ENCODE results near the gene TRAPPC1.
"Not testable (repeated sequence)": the region's sequence is repeated elsewhere in the genome, so short reads cannot be mapped to it uniquely, and the experiment has no call there.

TRAPPC1 gene, protein sequence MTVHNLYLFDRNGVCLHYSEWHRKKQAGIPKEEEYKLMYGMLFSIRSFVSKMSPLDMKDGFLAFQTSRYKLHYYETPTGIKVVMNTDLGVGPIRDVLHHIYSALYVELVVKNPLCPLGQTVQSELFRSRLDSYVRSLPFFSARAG

DNA sequence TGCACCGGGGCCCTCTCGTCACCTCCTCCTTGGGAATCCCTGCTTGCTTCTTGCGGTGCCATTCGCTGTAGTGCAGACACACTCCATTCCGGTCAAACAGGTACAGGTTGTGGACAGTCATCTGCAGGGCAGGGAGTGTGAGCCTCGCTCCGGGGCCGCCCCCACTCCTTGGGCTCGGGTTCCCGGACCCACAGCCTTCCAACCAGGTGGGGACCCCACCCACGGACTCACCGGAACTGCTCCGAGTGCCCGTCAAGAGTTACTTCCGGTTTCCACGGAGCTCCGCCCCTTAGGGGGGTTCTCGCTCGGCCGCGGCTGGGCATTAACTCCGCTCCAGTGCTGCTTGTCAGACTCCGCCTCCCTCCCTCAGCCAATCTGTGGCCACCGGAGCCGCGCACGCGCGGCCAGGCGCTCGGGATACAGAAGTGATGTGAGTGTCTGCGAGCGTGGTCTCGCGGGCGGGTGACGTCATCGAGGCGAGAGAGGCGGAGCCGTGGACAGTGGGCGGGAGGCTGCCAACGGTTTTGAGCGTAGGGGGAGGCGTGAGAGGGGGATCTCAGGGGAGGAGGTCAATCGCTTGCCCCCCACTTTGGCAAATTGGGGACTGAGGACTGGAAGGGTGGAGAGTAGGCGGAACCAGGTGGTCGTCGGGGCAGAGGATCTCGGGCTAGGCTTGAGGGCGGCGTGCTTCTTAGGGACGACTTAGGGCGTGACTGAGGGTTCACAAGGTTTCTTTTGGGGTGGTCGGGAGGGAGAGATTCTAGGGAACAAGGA lies at the start of gene TRAPPC1, which contains the start of gene CNTROB:
Gene TRAPPC1, minus strand, starts transcription at position 238 of the 774 bp plus-strand sequence. Its CDS starts 117 bp downstream, at position 121.
Gene CNTROB, plus strand, starts transcription at position 498 of the 774 bp plus-strand sequence. CDS start 874 bp downstream, outside the sequence.
- peak; percentile 99 for DNase-seq (ENCODE audit: low spot score)

DNA sequence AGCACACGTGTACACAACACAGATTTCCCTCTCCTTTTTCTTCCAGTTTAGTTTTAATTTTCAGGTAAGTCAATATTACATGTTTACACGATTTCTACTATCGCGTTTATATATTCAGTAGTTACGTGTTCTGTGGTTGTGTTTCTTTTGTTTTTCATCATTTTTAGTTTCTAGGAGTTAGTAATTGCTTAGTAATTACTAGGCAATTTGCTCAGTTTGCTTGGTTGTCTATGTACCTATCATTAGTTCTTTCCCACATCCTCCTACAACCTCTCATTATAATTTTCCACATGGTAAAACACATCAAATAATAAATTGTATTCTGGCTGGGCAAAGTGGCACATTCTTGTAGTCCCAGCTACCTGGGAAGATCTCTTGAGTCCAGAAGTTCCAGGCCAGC lies 46.1 kb upstream of the TRAPPC1 start:
- no peak for DNase-seq (ENCODE audit: low spot score)

DNA sequence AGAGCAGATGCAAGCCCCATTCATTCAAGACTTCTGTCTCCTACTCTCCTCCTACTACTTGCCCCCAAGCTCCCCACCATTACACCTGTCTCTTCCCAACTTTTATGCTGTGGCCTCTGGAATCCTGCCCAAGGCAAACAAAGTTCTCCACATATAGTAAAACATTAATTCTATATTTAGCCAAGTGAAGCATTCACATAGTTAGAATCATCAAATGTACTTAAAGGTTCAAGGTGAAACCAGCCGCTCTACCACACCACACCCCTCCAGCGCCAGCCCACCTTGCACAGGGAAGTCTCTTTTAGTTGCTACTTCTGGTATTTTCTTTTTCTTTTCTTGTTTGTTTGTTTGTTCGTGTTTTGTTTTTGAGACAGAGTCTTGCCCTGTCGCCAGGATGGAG lies 45.3 kb upstream of the TRAPPC1 start:
- DNase-seq (ENCODE audit: low spot score), result no peak

DNA sequence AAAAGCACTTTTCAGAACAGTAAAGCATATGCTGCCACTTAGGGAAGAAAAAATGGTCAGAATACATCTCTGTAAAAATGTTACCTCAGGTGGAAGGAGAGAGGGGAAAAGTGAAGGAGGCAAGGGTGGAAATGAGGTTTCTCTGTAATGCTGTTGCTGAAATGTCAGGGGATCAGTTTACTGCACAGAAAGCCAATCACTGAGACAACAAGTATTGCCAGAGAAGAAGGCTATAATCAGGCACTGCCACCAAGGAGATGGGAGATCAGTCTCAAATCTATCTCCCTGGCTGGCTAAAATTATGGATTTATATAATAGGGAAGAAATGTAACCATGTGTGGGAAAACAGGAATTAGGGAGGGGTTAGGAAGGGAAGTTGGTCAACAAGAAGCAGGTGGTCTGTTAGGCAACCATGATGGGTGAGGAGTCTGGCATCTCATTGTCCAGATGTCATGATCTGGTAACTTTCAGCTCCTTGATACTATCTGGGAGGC lies 42.9 kb upstream of the TRAPPC1 start:
- DNase-seq (ENCODE audit: low spot score), result no peak

DNA sequence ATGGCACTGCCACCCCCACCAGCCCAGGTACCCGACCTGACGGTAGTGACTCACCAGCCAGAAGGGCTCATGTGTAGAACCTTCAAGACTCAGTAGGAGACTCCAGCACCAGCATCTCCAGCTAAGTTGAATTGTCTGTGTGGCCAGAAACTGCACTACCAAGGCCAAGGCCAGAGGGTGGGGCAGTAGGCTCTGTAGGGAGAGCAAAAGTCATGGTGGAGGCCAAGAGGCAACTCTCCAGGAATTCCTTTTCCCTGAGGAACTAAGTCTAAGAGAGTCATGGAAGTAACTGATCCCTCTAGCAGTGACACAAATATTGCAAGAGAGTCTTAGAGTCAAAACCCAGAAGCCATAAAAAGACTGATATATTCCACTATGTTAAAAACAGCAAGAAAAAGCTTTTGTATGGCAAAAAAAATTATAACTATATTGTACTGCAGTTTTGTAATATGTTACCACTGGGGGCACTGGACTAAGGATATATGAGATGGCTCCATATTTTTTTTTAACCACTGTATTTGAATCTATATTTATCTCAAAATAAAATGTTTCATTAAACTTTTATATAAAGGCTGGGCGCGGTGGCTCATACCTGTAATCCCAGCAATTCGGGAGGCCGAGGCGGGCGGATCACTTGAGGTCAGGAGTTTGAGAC lies 40.5 kb upstream of the TRAPPC1 start:
- DNase-seq (ENCODE audit: low spot score), result no peak

DNA sequence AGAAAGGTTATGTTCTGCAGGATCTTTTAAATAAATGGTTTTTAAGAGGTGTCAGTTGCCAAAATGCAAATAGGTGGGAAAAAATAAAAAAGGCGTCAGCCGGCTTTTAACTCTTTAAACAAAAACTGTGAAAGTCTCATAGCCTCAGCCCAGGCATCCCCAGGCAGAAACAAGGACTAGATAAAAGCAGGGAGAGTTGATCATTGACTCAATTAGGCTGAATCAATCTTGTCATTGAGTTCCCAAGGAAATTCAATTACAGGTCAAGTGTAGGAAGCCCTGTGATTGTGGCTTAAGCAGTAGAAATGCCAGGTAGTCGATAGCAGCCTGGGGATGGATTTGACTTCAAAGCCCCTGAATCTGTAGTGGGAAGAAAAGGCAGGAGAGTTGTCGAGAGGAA lies 39.9 kb upstream of the TRAPPC1 start:
- no peak for DNase-seq (ENCODE audit: low spot score)

DNA sequence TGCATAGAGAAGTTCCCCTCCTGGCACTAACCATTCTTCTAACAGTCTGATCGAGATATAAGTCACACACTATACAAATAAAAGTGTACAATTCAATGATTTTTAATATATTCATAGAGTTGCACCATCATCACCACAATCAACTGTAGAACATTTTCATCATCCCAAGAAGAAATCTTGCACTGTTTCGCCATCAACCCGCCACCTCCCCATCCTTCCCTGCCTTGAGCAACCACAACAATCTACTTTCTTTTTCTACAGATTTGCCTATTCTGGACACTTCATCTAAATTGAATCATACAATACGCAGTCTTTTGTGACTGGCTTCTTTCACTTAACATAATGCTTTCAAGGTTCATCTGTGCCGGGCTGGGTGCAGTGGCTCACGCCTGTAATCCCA lies 37.7 kb upstream of the TRAPPC1 start:
- no peak for DNase-seq (ENCODE audit: low spot score)

DNA sequence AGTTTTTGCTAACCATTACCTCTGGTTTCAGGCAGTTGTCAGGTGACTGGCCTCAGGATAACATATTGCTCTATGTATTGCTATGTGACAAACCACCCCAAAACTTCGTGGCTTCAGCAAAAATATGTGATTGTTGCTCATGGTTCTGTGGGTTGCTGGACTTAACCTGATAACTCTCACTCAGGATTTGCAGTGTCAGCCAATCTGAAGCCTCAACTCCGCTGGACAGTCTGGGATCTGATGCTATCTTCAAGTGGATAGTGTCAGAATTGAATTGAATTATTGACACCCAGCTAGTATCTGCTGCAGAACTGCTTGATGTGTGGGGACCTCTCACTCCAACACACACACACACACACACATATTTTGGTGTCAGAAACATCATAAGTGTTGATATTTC lies 36.0 kb upstream of the TRAPPC1 start:
- no peak for DNase-seq (ENCODE audit: low spot score)

DNA sequence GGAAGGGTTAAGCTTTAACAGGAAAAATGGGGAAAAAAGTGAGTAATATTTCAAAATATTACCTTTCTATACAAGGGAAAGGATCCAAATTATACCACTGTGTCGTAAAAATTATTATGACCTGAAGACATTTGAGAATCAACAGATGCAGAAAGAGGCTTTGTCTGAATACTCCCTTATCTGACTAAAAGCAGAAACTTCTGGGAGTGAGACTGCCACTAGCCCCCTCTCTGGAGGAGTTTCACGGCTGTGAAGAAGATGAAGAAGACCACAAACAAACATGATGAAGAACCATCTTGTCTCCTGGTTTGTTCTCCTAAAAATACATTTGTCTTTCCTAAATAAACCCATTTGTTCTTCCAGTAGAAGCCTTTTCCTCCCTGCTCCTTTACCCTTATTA lies 29.7 kb upstream of the TRAPPC1 start:
- no peak for DNase-seq (ENCODE audit: low spot score)

DNA sequence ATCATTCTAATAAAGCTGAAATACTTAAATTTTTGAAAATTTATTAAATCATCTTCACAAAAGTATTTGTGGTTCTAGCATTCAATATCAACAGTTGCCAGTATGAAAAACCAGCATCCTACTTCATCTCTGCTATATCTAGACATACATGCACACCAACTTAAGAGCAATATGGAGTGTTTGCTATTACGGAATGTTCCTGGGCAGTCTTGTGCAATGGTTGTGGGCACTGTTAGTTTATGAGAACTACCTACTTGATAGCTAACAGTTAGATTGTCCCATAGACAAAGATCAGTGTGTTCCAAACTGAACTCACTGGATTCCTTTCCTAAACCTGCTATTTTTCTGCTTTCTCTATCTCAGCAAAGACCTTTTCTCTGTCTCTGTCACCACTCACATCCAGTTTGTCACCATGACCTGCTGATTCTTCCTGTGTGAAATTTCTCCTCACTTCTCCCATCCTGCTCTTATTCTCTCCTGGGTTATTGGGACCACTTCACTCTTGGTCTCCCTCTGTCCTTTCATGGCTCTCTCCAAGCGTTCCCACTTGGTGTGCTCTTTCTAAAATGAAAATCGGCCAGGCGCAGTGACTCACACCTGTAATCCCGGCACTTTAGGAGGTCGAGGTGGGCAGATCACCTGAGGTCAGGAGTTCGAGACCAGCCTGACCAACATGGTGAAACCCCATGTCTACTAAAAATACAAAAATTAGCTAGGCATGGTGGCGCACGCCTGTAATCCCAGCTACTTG lies 27.9 kb upstream of the TRAPPC1 start:
- DNase-seq (ENCODE audit: low spot score), result no peak

DNA sequence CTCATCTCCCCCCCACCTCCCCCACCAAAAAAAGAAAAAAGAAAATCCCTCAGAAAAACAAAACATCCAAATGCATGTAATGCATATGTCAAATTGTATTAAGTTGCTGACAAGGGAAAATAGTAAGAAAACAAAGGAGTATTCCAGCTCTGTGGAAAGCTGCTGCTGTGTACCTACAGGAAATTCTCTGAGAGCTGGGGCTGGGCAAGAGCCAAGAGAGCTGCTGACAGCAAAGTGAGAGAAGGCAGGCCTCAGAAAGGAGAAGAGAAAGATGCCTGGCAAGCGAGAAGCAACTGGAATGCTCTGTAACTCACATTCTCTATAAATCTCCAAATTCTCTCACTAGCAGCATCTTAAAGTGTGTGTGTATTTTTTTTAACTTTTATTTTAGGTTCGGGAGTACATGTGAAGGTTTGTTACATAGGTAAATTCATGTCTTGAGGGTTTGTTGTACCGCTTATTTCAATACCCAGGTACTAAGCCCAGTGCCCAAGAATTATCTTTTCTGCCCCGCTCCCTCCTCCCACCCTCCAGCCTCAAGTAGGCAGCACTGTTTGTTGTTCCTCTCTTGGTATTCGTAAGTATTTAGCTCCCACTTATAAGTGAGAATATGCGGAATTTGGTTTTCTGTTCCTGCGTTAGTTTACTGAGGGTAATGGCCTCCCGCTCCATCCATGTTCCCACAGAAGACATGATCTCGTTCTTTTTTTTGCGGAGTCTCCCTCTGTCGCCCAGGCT lies 24.7 kb upstream of the TRAPPC1 start:
- no peak for DNase-seq (ENCODE audit: low spot score)

DNA sequence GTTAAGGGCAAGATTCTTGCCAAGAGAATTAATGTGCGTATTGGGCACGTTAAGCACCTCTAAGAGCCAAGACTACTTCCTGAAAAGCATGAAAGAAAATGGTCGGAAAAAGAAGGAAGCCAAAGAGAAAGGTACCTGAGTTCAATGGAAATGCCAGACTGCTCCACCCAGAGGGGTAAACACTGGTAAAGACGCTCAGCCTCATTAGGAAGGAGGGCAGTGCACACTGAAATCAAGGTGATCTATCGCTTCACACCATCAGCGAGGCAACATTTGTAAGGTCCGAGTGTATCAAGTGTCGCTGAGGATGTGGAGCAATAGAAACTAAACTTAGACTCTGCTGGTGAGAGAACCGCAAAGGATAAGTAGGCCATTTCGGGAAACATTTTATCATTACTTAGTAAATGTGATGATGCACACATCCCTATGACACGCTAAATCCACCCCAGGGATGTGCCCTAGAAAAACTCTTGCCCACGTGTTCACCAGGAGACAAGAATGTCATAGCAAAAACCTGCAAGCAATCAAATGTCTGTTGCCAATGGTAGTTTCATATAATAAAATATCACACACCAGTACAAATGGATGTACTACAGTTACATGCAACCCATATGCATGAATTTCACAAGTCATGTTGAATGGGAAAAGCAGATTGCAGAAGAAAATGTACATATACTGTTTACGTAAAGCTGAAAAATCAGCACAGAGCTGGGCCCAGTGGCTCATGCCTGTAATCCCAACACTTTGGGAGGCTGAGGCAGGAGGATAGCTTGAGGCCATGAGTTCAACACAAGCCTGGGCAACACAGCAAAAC lies 23.9 kb upstream of the TRAPPC1 start:
- DNase-seq (ENCODE audit: low spot score), result no peak

DNA sequence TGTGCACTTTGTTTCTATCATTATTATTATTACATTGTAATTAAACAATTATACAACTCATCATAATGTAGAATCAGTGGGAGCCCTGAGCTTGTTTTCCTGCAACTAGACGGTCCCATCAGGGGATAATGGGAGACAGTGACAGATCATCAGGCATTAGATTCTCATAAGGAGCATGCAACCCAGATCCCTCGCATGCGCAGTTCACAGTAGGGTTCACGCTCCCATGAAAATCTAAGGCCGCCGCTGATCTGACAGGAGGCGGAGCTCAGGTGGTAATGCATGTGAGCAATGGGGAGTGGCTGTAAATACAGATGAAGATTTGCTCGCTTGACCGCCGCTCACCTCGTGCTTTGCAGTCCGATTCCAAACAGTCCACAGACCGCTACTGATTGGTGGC lies 21.5 kb upstream of the TRAPPC1 start:
- DNase-seq (ENCODE audit: low spot score), result not testable (repeated sequence)

DNA sequence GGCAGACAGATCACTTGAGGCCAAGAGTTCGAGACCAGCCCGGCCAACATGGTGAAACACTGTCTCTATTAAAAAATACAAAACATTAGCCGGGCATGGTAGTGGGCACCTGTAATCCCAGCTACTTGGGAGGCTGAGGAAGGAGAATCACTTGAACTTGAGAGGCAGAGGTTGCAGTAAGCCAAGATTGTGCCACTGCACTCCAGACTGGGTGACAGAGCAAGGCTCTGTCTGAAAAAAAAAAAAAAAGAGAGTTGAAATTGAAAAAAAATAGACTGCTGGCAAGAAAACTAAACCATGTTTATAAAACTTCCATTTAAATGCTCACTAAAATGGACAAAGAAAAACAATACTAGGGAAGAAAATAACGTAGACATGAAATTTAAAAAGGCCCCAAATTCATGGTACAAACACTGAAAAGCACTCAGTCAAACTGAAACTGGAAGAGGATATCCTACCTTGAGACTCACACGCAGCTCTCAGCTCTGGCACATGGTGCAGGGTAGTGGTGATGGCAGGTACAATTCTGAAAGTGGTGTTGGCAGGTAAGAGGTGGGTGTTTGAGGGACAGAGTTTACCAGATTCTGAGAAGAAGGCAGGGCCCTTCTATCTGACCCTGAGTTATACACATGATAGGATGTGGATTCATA lies 19.5 kb upstream of the TRAPPC1 start:
- DNase-seq (ENCODE audit: low spot score), result no peak

DNA sequence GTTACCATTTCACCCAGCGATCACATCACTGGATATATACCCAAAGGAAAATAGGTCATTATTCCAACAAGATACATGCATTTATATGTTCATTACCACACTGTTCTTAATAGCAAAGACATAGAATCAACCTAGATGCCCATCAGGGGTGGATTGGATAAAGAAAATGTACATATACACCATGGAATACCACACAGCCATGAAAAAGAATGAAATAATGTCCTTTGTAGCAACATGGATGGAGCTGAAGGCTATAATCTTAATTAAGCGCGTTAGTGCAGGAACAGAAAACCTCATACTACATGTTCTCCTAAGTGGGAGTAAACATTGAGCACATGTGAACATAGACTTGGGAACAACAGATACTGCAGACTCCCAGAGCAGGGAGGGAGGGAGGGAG lies 18.8 kb upstream of the TRAPPC1 start:
- DNase-seq (ENCODE audit: low spot score), result no peak

DNA sequence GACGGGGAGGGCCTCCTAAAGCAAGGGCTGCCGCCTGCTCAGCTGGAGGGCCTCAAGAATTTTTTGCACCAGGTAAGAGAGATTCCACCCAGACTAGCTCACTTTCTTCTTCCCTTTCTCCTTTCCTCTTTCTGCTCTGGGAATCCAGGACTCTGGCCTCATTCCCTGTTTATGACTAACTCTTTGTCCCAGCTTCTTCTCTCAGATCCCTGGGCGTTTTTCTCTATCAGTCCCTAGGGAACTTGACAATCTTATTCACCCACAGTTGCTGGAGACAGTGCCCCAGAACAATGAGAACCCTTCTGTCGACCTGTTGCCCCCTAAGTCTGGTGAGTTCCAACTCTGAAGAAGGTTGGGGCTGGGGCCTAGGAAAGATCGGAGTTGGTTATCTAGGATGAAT lies 15.9 kb upstream of the TRAPPC1 start:
- no peak for DNase-seq (ENCODE audit: low spot score)

DNA sequence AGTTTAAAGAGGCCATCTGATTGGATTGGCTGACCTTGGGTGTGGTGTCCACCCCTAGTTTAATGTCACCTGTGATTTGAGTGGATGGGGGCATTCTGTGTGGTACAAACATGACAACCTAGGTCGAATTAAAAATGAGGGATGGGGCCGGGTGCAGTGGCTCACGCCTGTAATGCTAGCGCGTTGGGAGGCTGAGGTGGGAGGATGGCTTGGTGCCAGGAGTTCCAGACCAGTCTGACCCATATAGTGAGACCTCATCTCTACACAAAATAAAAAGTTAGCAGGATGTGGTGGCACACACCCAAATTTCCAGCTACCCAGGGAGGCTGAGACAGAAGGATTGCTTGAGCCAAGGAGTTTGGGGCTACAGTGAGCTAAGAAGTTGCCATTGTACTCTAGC lies 14.7 kb upstream of the TRAPPC1 start:
- no peak for DNase-seq (ENCODE audit: low spot score)

DNA sequence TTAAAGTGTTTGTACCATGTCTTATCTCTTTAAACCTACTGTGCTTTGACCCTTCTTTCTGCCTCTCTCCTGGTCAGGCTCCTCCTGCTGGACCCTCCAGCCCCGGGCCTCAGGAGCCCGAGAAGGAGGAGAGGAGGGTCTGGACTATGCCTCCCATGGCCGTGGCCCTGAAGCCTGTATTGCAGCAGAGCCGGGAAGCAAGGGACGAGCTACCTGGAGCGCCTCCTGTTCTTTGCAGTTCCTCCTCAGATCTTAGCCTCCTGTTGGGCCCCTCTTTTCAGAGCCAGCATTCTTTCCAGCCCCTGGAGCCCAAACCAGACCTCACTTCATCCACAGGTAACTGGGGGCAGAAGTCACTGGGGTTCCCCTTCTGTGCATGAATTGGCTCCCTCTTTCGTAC lies 13.9 kb upstream of the TRAPPC1 start:
- no peak for DNase-seq (ENCODE audit: low spot score)

DNA sequence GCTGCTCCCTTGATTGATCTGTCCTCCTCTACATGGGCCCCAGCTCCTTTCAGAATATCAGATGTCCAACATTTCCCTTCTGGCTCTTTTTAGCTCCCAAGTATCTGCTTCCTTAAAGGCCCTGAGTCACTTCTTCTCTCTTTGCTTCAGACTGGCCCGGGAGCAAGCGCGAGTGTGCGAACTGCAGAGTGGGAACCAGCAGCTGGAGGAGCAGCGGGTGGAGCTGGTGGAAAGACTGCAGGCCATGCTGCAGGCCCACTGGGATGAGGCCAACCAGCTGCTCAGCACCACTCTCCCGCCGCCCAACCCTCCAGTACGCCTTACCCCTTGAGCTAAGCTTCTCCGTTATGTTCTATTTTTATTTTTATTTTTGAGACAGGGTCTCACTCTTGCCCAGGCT lies 12.6 kb upstream of the TRAPPC1 start:
- no peak for DNase-seq (ENCODE audit: low spot score)

DNA sequence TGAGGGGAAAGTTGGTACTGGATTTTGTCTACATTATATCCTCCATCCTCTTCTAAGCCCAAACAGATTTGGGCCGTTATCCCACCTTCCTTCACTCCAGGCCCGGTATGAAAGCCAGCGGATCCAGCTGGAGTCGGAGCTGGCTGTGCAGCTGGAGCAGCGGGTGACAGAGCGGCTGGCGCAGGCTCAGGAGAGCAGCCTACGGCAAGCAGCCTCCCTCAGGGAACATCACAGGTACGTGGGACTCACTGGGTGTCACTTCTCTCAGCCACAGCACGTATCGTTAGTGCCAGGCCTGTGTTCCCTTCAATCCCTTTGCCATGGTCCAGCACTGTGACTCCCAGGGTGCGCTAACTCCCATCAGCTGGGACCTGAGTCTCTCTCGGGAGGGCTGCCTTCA lies 11.5 kb upstream of the TRAPPC1 start:
- DNase-seq (ENCODE audit: low spot score), result no peak

All from hematopoietic multipotent progenitor cell treated with erythropoietin and hydrocortisone succinate and interleukin-3 and kit ligand, for 15 days (in vitro differentiated cells).